Mammary epithelial cell (primary cell): ENCODE measurements around the gene TRMT1.

ENCODE experiments used
- EZH2 ChIP-seq: IDR thresholded peaks from 2 replicates; pipeline ENCODE4 v1.6.1; 2012; ENCODE audit warnings: low read length, inconsistent platforms, borderline replicate concordance
- TF ChIP-seq, protein P1 (sequence below), 2 donors: IDR thresholded peaks in 1 of 2; conservative IDR thresholded peaks in 1 of 2; 2 replicates each; pipeline ENCODE4 v1.5.1; 2011 to 2012; ENCODE audit warnings: inconsistent platforms in 2 of 2, low read length in 2 of 2, mild to moderate bottlenecking in 2 of 2, control low read depth in 1 of 2, low read depth in 1 of 2; ENCODE audit not compliant: insufficient read depth in 1 of 2; ENCODE audit errors: extremely low read depth in 1 of 2

- TF ChIP-seq, protein P1, sequence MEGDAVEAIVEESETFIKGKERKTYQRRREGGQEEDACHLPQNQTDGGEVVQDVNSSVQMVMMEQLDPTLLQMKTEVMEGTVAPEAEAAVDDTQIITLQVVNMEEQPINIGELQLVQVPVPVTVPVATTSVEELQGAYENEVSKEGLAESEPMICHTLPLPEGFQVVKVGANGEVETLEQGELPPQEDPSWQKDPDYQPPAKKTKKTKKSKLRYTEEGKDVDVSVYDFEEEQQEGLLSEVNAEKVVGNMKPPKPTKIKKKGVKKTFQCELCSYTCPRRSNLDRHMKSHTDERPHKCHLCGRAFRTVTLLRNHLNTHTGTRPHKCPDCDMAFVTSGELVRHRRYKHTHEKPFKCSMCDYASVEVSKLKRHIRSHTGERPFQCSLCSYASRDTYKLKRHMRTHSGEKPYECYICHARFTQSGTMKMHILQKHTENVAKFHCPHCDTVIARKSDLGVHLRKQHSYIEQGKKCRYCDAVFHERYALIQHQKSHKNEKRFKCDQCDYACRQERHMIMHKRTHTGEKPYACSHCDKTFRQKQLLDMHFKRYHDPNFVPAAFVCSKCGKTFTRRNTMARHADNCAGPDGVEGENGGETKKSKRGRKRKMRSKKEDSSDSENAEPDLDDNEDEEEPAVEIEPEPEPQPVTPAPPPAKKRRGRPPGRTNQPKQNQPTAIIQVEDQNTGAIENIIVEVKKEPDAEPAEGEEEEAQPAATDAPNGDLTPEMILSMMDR (conservative IDR thresholded peaks at IDR 0.05 in 1 of 2, IDR thresholded peaks at IDR 0.05 in 1 of 2; ENCODE audit: extremely low read depth in 1 of 2, insufficient read depth in 1 of 2, low read depth in 1 of 2, low read length in 2 of 2), result no peak
- TF ChIP-seq EZH2, result no peak
Measured at GRCh38 chr19:13087795-13088537, 28.6 kb downstream of the TRMT1 start.
